GM12878 (cell line): ENCODE measurements around the gene OPCML. TPM values are rescaled to one million over a fixed set of nuclear protein-coding genes. Genes with fewer than 3 reads are reported as not detected.

Source experiments
- ATAC-seq: fragments of 200-7000 bp; cut with Tn5 transposase; 3 replicates; pipeline ENCODE4 v1.9.1; 2020; ENCODE audit warnings: mild to moderate bottlenecking, moderate library complexity
- BruUV-seq: library from RNA; stranded (reverse); fragments of 400-500 nt; replicated peaks from 2 replicates; lab custom pipeline; 2021; lab: Mats Ljungman, UMichigan
- CTCF ChIA-PET: fragments of 300-600 bp; sonication (Branson Sonifier 250); formaldehyde crosslinking; extraction: SDS; loops from one replicate; lab custom pipeline; 2021; ENCODE audit warnings: inconsistent platforms; lab: Yijun Ruan, JAX
- POLR2A ChIA-PET: fragments of 350-600 bp; formaldehyde crosslinking; extraction: SDS; loops from one replicate; lab custom pipeline; 2021; ENCODE audit warnings: inconsistent platforms; lab: Charles Lee
- RAD21 ChIA-PET: fragments of 300-600 bp; sonication (Branson Sonifier 250); formaldehyde crosslinking; loops from one replicate; lab custom pipeline; 2023; ENCODE audit warnings: antibody characterized with exemption; ENCODE audit not compliant: unreplicated experiment; lab: Charles Lee
- SMC1A ChIA-PET: fragments of 300-600 bp; sonication (Branson Sonifier 250); formaldehyde crosslinking; loops from one replicate; lab custom pipeline; 2023; ENCODE audit not compliant: unreplicated experiment, uncharacterized antibody; lab: Charles Lee
- DNase-seq: peaks from one replicate; pipeline ENCODE4 v3.0.0-alpha.2; 2011; ENCODE audit warnings: low read depth, low spot score
- FAIRE-seq: peaks from 3 replicates; lab custom pipeline; 2011; peaks lifted over from hg19 to GRCh38; lab: Jason Lieb, UNC
- H2AFZ ChIP-seq: 2 replicates; pipeline ENCODE4 v1.6.0; 2011; ENCODE audit warnings: low read depth, low read length, control low read depth; ENCODE audit not compliant: control insufficient read depth
- H3K27ac ChIP-seq: 2 replicates; pipeline ENCODE4 v1.5.1; 2011; ENCODE audit warnings: control low read depth; ENCODE audit not compliant: control insufficient read depth, insufficient read depth
- H3K27me3 ChIP-seq, 2 experiments: replicated peaks in 1 of 2; 2 replicates each; pipeline versions ENCODE4 v1.6.0 to v1.6.1; 2011; ENCODE audit warnings: low read length in 1 of 2; ENCODE audit not compliant: control insufficient read depth in 2 of 2, insufficient read depth in 2 of 2
- H3K36me3 ChIP-seq, 2 experiments: 2 replicates each; pipeline ENCODE4 v1.5.1; 2011; ENCODE audit warnings: low read length in 1 of 2; ENCODE audit not compliant: control insufficient read depth in 2 of 2, insufficient read depth in 2 of 2
- H3K4me1 ChIP-seq: 2 replicates; pipeline ENCODE4 v1.6.1; 2011; ENCODE audit warnings: mild to moderate bottlenecking, low read length, moderate library complexity, mixed read lengths; ENCODE audit not compliant: control insufficient read depth, insufficient read depth
- H3K4me2 ChIP-seq: 2 replicates; pipeline ENCODE4 v1.6.0; 2011; ENCODE audit warnings: control low read depth; ENCODE audit not compliant: control insufficient read depth, insufficient read depth
- H3K4me3 ChIP-seq: fragments of 200-600 bp; sonication (generic); 2 replicates; pipeline ENCODE4 v1.5.1; 2016
- H3K79me2 ChIP-seq: 2 replicates; pipeline ENCODE4 v1.6.0; 2011; ENCODE audit warnings: low read length; ENCODE audit not compliant: control insufficient read depth, insufficient read depth
- H3K9ac ChIP-seq: 2 replicates; pipeline ENCODE4 v1.8.0; 2011; ENCODE audit warnings: low read length, control low read depth, mixed read lengths; ENCODE audit not compliant: control insufficient read depth, insufficient read depth
- H3K9me3 ChIP-seq: replicated peaks from 3 replicates; pipeline ENCODE4 v1.5.1; 2011; ENCODE audit warnings: mild to moderate bottlenecking, low read length; ENCODE audit not compliant: control insufficient read depth, insufficient read depth
- H4K20me1 ChIP-seq: 2 replicates; pipeline ENCODE4 v1.6.0; 2011; ENCODE audit not compliant: control insufficient read depth, insufficient read depth
- CREM ChIP-seq: IDR thresholded peaks from 2 replicates; pipeline ENCODE4 v1.6.1; 2014; ENCODE audit warnings: antibody characterized with exemption, low read depth
- SMARCA5 ChIP-seq: fragments of 450-650 bp; IDR thresholded peaks from 2 replicates; pipeline ENCODE4 v1.6.1; 2017; ENCODE audit warnings: mild to moderate bottlenecking
- ZNF207 ChIP-seq: fragments of 450-650 bp; IDR thresholded peaks from 2 replicates; pipeline ENCODE4 v1.6.1; 2014; ENCODE audit warnings: antibody characterized with exemption, mild to moderate bottlenecking, borderline replicate concordance
- WGBS: methylation state at CpG from one replicate; pipeline ENCODE4 v1.1.6; 2016; ENCODE audit warnings: low lambda C conversion rate; ENCODE audit not compliant: insufficient replicate concordance, insufficient coverage; ENCODE audit errors: missing lambda C conversion rate; 5-methylcytosine and 5-hydroxymethylcytosine counted together
- in situ Hi-C: fragments of 300-500 bp; cut with MboI; formaldehyde crosslinking; loops from 9 replicates; pipeline ENCODE4 v1.14.3; 2018; ENCODE audit warnings: mixed read lengths
- intact Hi-C: fragments of 100-400 bp; cut with micrococcal nuclease; formaldehyde crosslinking; loops from one replicate; pipeline ENCODE4 v1.14.2; 2022; ENCODE audit not compliant: unreplicated experiment
- polyA plus RNA-seq, 11 experiments: library from polyadenylated mRNA; depleted of rRNA in 4 of 11; unstranded in 6 of 11; stranded (reverse) in 5 of 11; fragments of >200 nt; fragmentation: Nextera tagmentation in 4 of 11; fragmentation: Illumina TruSeq in 1 of 11; extraction: Ambion mirVana in 4 of 11; extraction: Trizol in 1 of 11; gene quantifications; 1 replicate in 1 of 11; 2 replicates in 10 of 11; pipeline versions ENCODE4 v1.2.1 to v1.2.3, GENCODE V29; 2011 to 2016; ENCODE audit warnings: inconsistent platforms in 2 of 11, missing spikeins in 2 of 11, low read depth in 1 of 11
- total RNA-seq, 4 experiments: library from RNA; depleted of rRNA in 3 of 4; stranded (reverse); fragments of >200 nt in 3 of 4; fragmentation: Illumina TruSeq in 1 of 4; extraction: Trizol in 1 of 4; gene quantifications; 2 replicates each; pipeline versions ENCODE4 v1.2.1 to v1.2.3, GENCODE V29; 2013 to 2021
- TF ChIP-seq, protein P1 (sequence below): fragments of 450-650 bp; IDR thresholded peaks from 2 replicates; pipeline ENCODE4 v1.6.1; 2014; ENCODE audit warnings: mild to moderate bottlenecking
- TF ChIP-seq, protein P2 (sequence below): fragments of 450-650 bp; IDR thresholded peaks from 2 replicates; pipeline ENCODE4 v1.6.1; 2017; ENCODE audit warnings: low read depth, mild to moderate bottlenecking, moderate library complexity
- TF ChIP-seq, protein P3 (sequence below): fragments of 450-650 bp; IDR thresholded peaks from 2 replicates; pipeline ENCODE4 v1.6.1; 2017; ENCODE audit warnings: mild to moderate bottlenecking, moderate library complexity
- TF ChIP-seq, protein P4 (sequence below): fragments of 450-650 bp; IDR thresholded peaks from 2 replicates; pipeline ENCODE4 v1.6.1; 2016; ENCODE audit warnings: mild to moderate bottlenecking

The OPCML gene
- total and polyA plus RNA-seq, 10 of the 15 experiments (the other 5 are each of a cell fraction or from before 2014, with no cell fraction given) = 0.84 TPM; not detected in 9

DNA sequence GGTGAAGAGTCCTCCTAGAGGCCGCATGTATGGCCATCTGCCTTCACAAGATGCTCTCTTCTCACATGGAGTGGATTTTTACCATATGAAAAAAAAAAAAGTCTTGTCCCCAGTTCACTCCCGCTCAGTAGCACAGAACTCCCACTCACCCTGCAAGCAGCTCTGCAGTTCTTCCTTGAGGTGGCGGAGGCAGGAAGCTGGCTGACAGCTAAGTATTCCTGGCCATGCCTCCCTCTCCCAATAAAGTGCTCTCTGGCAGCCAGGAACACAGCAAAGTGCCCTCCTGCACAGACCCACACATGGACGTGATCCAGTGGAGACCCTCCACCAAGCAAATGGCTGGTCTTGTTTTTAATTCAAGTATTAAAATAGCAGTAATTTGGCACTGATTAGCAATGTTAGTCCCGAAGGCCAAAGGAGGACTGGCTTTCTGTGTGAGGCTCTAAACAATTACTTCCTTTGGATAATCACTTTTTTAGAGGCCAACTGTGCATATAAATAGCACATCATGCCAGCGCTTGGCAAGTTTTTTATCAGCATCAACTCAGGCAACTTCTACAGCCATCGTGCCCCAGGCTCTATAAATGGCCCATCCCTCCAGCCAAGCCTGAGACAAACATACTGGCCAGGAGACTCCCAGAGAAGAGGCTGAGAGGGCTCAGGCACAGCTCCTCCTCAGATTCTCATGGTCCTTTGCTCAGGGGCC, 413.6 kb downstream of the OPCML start:
- Histone ChIP-seq H3K4me2 (no peak overlapping the region), H3K36me3 (no peaks in the 10 kb centered on the region), H3K9ac (no peak overlapping the region), H3K9me3 (no peaks in the 10 kb centered on the region), H3K79me2 (no peaks in the 10 kb centered on the region), H3K4me3 (no peak overlapping the region), H4K20me1 (no peaks in the 10 kb centered on the region)
- FAIRE-seq (no peak), ATAC-seq (no peak)
- ChIA-PET SMC1A (interaction anchor here (0.6 to 1.0 kb wide), 2 partner anchors 114 to 290 kb away, joined by 3 to 4 read pairs; no protein-coding TSS in a partner anchor), RAD21 (no interaction called here)
- TF ChIP-seq, protein P1, sequence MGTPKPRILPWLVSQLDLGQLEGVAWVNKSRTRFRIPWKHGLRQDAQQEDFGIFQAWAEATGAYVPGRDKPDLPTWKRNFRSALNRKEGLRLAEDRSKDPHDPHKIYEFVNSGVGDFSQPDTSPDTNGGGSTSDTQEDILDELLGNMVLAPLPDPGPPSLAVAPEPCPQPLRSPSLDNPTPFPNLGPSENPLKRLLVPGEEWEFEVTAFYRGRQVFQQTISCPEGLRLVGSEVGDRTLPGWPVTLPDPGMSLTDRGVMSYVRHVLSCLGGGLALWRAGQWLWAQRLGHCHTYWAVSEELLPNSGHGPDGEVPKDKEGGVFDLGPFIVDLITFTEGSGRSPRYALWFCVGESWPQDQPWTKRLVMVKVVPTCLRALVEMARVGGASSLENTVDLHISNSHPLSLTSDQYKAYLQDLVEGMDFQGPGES = no peak
- TF ChIP-seq CREM (no peak), SMARCA5 (no peak), ZNF207 (no peak)
- TF ChIP-seq, protein P2, sequence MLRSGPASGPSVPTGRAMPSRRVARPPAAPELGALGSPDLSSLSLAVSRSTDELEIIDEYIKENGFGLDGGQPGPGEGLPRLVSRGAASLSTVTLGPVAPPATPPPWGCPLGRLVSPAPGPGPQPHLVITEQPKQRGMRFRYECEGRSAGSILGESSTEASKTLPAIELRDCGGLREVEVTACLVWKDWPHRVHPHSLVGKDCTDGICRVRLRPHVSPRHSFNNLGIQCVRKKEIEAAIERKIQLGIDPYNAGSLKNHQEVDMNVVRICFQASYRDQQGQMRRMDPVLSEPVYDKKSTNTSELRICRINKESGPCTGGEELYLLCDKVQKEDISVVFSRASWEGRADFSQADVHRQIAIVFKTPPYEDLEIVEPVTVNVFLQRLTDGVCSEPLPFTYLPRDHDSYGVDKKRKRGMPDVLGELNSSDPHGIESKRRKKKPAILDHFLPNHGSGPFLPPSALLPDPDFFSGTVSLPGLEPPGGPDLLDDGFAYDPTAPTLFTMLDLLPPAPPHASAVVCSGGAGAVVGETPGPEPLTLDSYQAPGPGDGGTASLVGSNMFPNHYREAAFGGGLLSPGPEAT = no peak
- TF ChIP-seq, protein P3, sequence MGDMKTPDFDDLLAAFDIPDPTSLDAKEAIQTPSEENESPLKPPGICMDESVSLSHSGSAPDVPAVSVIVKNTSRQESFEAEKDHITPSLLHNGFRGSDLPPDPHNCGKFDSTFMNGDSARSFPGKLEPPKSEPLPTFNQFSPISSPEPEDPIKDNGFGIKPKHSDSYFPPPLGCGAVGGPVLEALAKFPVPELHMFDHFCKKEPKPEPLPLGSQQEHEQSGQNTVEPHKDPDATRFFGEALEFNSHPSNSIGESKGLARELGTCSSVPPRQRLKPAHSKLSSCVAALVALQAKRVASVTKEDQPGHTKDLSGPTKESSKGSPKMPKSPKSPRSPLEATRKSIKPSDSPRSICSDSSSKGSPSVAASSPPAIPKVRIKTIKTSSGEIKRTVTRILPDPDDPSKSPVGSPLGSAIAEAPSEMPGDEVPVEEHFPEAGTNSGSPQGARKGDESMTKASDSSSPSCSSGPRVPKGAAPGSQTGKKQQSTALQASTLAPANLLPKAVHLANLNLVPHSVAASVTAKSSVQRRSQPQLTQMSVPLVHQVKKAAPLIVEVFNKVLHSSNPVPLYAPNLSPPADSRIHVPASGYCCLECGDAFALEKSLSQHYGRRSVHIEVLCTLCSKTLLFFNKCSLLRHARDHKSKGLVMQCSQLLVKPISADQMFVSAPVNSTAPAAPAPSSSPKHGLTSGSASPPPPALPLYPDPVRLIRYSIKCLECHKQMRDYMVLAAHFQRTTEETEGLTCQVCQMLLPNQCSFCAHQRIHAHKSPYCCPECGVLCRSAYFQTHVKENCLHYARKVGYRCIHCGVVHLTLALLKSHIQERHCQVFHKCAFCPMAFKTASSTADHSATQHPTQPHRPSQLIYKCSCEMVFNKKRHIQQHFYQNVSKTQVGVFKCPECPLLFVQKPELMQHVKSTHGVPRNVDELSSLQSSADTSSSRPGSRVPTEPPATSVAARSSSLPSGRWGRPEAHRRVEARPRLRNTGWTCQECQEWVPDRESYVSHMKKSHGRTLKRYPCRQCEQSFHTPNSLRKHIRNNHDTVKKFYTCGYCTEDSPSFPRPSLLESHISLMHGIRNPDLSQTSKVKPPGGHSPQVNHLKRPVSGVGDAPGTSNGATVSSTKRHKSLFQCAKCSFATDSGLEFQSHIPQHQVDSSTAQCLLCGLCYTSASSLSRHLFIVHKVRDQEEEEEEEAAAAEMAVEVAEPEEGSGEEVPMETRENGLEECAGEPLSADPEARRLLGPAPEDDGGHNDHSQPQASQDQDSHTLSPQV = no peak
- TF ChIP-seq, protein P4, sequence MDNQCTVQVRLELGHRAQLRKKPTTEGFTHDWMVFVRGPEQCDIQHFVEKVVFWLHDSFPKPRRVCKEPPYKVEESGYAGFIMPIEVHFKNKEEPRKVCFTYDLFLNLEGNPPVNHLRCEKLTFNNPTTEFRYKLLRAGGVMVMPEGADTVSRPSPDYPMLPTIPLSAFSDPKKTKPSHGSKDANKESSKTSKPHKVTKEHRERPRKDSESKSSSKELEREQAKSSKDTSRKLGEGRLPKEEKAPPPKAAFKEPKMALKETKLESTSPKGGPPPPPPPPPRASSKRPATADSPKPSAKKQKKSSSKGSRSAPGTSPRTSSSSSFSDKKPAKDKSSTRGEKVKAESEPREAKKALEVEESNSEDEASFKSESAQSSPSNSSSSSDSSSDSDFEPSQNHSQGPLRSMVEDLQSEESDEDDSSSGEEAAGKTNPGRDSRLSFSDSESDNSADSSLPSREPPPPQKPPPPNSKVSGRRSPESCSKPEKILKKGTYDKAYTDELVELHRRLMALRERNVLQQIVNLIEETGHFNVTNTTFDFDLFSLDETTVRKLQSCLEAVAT = no peak
- TF ChIP-seq, all 136 proteins: peak for 0
- no peaks in the 10 kb centered on the region for H3K4me1 ChIP-seq
- 32% methylated on average over 7 of the region's 7 CpGs for WGBS
- CTCF ChIA-PET = interaction anchor here (0.6 to 2.4 kb wide), 3 partner anchors 13 to 449 kb away, joined by 3 to 11 read pairs (median 3); no protein-coding TSS in a partner anchor
- DNase-seq = no peak
- BruUV-seq = no TSS peak
- intact Hi-C loops = no loop called here
- no peak overlapping the region for H3K27ac ChIP-seq
- H3K27me3 ChIP-seq = peaks cover 0 to 3% of the 10 kb centered on the region in 2 experiments; a peak in 2 of 4 replicates
- POLR2A ChIA-PET = no interaction called here
- no peak overlapping the region for H2AFZ ChIP-seq
- in situ Hi-C loops = no loop called here
